SH-SY5Y (cell line): ENCODE measurements around the gene PHACTR2.

Experiments used
- GATA2 ChIP-seq: IDR thresholded peaks from 2 replicates; pipeline ENCODE4 v1.6.1; 2011; ENCODE audit warnings: mild to moderate bottlenecking, low read depth, low read length
- GATA3 ChIP-seq: IDR thresholded peaks from 2 replicates; pipeline ENCODE4 v1.6.1; 2011; ENCODE audit warnings: low read depth, mild to moderate bottlenecking, low read length, moderate library complexity

DNA sequence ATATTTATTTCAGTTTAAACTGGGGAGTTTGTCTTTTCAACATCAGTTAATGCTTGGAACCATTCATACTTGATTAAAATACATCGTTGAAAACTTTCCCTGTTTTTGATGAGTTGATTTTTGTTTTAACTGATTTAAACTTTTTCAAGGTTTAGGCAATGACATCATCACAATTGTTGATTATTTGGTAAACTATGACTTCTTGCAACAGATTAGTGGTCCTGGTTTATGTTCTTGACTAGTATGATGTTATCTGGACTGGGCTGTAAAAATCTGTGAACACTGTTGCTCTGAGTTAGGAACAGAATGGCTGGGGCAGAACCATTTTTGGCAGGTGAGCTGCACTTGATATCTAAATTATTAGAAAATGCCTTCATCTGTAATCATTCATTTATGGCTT is 186.5 kb downstream of the PHACTR2 start, which contains the start of gene ZC2HC1B:
- TF ChIP-seq GATA3 (no peak), GATA2 (no peak)
